Progenitor cell of endocrine pancreas (in vitro differentiated cells): Measurements from ENCODE around the gene MAPKAPK2. TPM values are rescaled to one million over a fixed set of nuclear protein-coding genes. Genes with fewer than 3 reads are reported as not detected.

Experiments used
- DNase-seq: peaks from one replicate; pipeline ENCODE4 v3.0.0; 2021; ENCODE audit warnings: low spot score; ENCODE audit not compliant: unreplicated experiment
- H3K27ac Mint-ChIP-seq: 2 replicates; pipeline ENCODE4 v1.8.0; 2021; ENCODE audit warnings: mild to moderate bottlenecking, moderate library complexity, mixed read lengths
- H3K27me3 Mint-ChIP-seq: 2 replicates; pipeline ENCODE4 v1.8.0; 2021; ENCODE audit warnings: mixed read lengths
- H3K36me3 Mint-ChIP-seq: 2 replicates; pipeline ENCODE4 v1.8.0; 2022; ENCODE audit warnings: mixed read lengths; ENCODE audit not compliant: insufficient read depth
- H3K4me1 Mint-ChIP-seq: 2 replicates; pipeline ENCODE4 v1.8.0; 2021; ENCODE audit warnings: low read depth, mixed read lengths
- H3K4me3 Mint-ChIP-seq: 2 replicates; pipeline ENCODE4 v1.8.0; 2021; ENCODE audit warnings: low read depth, mild to moderate bottlenecking, moderate library complexity, mixed read lengths
- H3K9me3 Mint-ChIP-seq: 2 replicates; pipeline ENCODE4 v1.8.0; 2021; ENCODE audit warnings: low read depth, mixed read lengths
- CTCF ChIP-seq: fragments of 200-600 bp; sonication (generic); IDR thresholded peaks from one replicate; pipeline ENCODE4 v1.5.0; 2021; ENCODE audit warnings: antibody characterized with exemption, mild to moderate bottlenecking; ENCODE audit not compliant: unreplicated experiment
- total RNA-seq: library from RNA; stranded (reverse); gene quantifications from 2 replicates; pipeline ENCODE4 v1.2.1, GENCODE V29; 2021

The MAPKAPK2 gene
- total RNA-seq, 1 donor from 2014 or later = 60.8 TPM

GRCh38 chr1:206708058-206708457 is 23.4 kb downstream of the MAPKAPK2 start:
- H3K27me3 Mint-ChIP-seq = no peaks in the 10 kb centered on the region
- H3K4me3 Mint-ChIP-seq = no peak overlapping the region
- no peak overlapping the region for H3K27ac Mint-ChIP-seq
- no peak for DNase-seq
- no peaks in the 10 kb centered on the region for H3K36me3 Mint-ChIP-seq
- peaks cover 48% of the 10 kb centered on the region for H3K4me1 Mint-ChIP-seq
- H3K9me3 Mint-ChIP-seq = no peaks in the 10 kb centered on the region
- TF ChIP-seq CTCF = no peak

- no peak for DNase-seq
- Mint-ChIP-seq H3K4me1 (peaks cover 51% of the 10 kb centered on the region), H3K36me3 (no peaks in the 10 kb centered on the region), H3K27me3 (no peaks in the 10 kb centered on the region), H3K27ac (no peak overlapping the region), H3K9me3 (no peaks in the 10 kb centered on the region), H3K4me3 (no peak overlapping the region)
- TF ChIP-seq CTCF = no peak
Observed at GRCh38 chr1:206708882-206709281, 24.2 kb downstream of the MAPKAPK2 start.

- Mint-ChIP-seq H3K27me3 (no peaks in the 10 kb centered on the region), H3K4me3 (no peak overlapping the region), H3K9me3 (no peaks in the 10 kb centered on the region), H3K4me1 (peaks cover 51% of the 10 kb centered on the region), H3K27ac (peak overlapping the region; percentile 22), H3K36me3 (no peaks in the 10 kb centered on the region)
- no peak for TF ChIP-seq CTCF
- DNase-seq = no peak
Observed at GRCh38 chr1:206709322-206709721, 24.6 kb downstream of the MAPKAPK2 start.

DNA sequence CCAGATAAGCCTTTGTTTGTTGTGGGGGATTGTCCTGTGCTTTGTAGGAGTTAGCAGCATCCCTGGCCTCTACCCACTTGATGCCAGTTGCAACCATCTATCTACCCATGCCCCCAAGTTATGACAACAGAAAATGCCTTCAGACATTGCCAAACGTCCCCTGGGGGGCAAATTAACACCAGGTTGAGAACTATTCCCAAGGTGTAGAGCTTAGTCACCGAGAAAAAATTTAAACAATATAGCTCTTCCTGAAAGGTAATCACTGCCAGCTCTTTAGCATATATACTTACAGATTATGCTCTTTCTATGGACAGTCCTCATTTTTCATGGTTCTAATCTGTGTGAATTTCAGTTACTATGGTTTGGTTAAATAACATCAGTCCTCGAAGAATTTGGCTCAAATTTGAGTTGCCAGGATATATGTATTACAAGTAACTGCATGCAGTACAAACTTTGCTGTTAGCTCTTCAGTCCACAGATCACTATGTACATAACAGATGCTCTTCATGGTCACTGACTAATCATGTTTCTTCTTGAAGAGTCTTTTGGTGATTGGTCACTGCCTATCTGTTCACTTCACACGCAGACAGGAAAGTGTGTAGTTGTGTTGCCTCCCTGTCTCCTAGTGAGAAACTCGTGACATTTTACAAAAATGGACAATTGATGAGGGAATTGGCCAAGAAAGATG is 25.2 kb downstream of the MAPKAPK2 start:
- H3K4me1 Mint-ChIP-seq = peaks cover 45% of the 10 kb centered on the region
- H3K36me3 Mint-ChIP-seq = no peaks in the 10 kb centered on the region
- H3K27ac Mint-ChIP-seq = peak overlapping the region; percentile 18
- no peak overlapping the region for H3K4me3 Mint-ChIP-seq
- no peak for TF ChIP-seq CTCF
- DNase-seq = no peak
- H3K27me3 Mint-ChIP-seq = no peaks in the 10 kb centered on the region
- no peaks in the 10 kb centered on the region for H3K9me3 Mint-ChIP-seq

- Mint-ChIP-seq H3K4me1 (peaks cover 40% of the 10 kb centered on the region), H3K27me3 (no peaks in the 10 kb centered on the region), H3K27ac (peak overlapping the region; percentile 18), H3K9me3 (no peaks in the 10 kb centered on the region), H3K4me3 (no peak overlapping the region), H3K36me3 (no peaks in the 10 kb centered on the region)
- no peak for DNase-seq
- no peak for TF ChIP-seq CTCF
Observed at GRCh38 chr1:206710460-206710823, 25.7 kb downstream of the MAPKAPK2 start.
